Activated CD8-positive, alpha-beta memory T cell treated with anti-CD3 and anti-CD28 coated beads for 4 hours (primary cell): ENCODE results near the gene AVP.

Source experiments
- DNase-seq, 2 donors: peaks; one replicate each; pipeline ENCODE4 v3.0.0-alpha.2; 2020; ENCODE audit warnings: low read depth in 2 of 2

The AVP gene

DNA sequence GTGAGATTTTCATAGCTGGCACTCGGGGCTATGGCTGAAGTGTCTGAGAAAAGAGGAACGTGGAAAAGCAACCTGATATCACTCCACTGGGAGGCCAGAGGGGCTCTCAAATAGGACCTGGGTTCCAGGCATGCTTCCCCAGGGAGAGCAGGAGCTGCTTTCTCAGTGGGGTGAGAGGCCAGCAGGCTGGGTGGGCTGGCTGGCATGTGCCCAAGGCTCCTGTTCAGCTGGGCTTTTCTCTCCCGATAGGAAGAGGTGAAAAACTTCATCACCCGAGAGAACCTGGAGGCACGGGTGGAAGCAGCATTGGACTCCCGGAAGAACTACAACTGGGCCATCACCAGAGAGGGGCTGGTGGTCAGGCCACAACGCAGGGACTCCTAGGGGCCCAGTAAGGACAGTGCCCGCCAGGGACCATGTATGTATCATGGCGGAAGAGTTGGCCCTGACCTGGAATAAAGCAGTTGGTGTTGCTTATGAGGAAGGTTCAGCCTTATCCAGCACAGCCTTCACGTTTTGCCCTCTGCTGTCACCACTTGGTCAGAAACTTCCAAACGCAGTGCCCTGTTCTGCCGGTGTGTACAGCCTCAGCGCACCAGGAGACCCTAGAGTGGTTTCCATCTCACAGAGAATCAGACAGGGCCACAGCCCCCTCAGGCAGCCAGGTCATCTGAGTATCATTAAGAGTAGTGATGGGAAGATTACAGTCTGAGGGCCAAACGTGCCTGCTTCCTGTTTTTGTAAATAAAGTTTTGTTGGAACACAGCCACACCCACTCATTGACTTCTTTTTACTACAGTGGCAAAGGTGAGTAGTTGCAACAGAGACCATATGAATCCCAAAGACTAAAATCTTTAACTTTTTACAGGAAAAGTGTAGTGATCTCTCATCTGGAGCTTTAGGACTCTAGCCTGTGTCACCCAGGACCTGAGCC lies 36.8 kb downstream of the AVP start:
- DNase-seq = no peak

DNA sequence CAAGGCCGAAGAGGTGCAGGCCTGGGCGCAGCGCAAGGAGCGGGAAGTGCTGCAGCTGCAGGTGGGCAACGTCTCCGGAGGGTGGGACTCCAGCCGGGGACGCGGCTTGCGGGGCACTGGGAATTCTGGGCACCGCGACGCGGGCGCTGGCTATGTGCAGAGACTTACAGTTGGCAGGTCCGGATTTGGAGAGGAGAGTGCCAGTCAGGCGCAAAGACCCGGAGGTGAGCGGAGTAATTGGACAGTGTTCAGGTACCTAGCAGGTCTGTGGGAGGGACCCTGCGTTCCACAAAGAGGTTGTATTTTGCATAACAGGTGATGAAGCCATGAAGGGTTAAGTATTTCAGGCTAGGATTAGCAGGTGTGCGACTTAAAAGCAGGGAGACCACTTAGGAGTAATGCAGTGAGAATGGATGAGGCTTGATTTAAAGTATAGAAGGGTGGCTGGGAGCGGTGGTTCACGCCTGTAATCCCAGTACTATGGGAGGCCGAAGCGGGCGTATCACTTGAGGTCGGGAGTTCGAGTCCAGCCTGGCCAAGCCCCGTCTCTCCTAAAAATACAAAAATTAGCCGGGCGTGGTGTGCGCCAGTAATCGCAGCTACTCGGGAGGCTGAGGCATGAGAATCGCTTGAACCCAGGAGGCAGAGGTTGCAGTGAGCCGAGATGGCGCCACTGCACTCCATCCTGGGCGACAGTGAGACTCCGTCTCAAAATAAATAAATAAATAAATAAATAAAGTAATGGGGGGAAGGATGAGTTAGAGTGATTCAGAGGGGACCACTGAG lies 37.7 kb downstream of the AVP start:
- DNase-seq = no peak

DNA sequence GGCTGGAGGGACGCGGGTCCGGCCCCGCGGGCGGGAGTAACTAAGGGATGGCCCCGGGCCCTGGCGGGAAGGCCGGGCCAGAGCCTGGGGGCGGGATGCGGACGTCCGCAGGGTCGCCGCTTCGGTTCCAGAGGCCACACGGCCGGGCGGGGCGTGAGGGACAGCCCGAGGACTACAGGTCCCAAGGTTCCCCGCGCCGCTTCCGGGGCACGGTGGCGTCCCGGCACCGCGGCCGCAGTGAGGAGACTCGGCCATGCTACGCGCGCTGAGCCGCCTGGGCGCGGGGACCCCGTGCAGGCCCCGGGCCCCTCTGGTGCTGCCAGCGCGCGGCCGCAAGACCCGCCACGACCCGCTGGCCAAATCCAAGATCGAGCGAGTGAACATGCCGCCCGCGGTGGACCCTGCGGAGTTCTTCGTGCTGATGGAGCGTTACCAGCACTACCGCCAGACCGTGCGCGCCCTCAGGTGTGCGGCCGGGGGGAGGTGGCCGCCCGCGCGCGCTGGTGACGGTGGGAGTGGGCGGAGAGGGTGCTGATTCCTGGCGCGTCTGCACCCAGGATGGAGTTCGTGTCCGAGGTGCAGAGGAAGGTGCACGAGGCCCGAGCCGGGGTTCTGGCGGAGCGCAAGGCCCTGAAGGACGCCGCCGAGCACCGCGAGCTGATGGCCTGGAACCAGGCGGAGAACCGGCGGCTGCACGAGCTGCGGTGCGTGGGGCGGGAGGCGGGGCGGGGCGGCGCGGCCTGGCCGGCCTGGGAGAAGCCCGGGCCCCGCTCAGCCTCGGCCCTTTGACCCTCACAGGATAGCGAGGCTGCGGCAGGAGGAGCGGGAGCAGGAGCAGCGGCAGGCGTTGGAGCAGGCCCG lies 38.5 kb downstream of the AVP start, which contains the start of gene MRPS26:
MRPS26 (plus strand) TSS at position 237 of the 861 bp plus-strand sequence; CDS start at position 254, 17 bp downstream.
- peak; percentile 60 to 64 for DNase-seq

DNA sequence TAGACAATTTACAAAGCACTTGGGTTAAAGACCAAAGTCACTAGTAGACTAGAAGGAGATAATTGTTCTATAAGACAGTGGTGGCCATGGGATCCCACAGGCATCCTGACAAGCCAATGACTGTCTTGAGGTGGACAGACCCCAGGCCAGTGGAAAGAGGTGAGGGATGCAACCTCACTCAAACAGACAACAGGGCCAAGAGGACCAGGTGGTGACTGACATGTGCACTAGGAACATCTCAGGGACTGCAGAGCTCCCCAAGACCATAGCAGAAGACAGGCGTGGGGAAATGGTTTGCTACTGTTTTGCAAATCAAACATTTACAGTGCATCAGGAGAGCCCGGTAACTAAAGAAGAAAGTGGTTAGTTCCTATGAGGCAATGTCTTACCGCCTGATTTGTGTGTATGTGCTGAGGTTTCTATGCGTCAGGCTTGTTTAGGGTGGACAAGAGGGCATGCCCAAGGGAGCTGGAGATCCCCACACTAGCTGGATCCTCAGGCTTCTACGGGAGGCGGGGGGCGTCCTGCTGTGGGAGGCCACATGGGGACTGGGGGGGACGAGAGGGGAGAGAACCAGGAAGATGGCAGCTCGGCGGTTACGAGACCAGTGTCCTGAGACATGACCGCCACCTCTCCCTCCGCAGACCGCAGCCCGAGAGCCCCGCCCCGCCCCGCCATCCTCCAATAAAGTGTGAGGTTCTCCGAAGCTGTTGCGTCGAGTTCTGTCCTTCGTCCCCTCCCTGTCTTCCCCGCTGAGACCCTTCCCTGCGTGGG lies 39.3 kb downstream of the AVP start:
- DNase-seq = peak; percentile 15 to 23

DNA sequence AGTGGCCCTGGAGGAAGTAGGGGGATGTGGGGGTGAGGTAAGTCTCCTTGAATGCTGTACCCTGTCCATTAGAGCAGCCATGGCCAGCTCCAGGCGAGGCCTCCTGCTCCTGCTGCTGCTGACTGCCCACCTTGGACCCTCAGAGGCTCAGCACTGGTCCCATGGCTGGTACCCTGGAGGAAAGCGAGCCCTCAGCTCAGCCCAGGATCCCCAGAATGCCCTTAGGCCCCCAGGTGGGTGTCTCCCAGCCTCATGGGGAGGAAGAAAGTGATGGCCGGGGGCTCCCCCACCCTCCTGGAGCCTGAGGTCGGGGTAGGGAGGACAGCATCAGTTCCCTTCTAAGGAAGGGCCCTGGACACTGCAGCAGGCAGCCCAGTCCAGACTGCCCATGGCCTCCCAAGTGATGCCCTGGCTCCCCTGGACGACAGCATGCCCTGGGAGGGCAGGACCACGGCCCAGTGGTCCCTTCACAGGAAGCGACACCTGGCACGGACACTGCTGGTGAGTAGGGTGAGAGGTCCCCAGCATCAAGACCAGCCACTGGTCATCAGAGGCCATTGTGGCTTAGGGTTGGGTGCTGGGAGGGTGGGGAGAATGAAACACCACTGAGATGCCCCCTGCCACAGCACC lies 40.1 kb downstream of the AVP start:
- DNase-seq = no peak

DNA sequence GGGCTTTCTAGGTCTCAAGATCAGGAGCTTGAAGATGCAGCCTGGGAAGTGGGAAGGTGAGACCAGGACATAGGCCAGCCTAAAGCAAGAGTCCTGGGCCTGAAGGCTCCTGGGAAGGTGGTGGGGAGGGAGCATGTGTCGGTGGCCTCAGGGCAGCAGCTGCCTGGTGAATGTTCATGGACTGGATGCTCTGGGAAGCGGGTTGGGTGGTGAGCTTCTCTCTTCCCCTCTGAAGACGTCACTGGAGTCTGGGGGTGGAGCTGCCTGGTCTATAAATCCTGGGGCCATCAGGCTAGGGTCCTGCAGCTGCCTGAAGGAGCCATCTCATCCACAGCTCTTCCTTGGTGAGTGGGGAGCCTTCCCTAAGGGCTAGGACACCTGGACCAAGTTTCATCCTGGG lies 41.2 kb downstream of the AVP start, which contains the start of gene GNRH2:
GNRH2 (plus strand) TSS at position 301 of the 400 bp plus-strand sequence. CDS start 793 bp downstream, outside the sequence.
- no peak for DNase-seq

DNA sequence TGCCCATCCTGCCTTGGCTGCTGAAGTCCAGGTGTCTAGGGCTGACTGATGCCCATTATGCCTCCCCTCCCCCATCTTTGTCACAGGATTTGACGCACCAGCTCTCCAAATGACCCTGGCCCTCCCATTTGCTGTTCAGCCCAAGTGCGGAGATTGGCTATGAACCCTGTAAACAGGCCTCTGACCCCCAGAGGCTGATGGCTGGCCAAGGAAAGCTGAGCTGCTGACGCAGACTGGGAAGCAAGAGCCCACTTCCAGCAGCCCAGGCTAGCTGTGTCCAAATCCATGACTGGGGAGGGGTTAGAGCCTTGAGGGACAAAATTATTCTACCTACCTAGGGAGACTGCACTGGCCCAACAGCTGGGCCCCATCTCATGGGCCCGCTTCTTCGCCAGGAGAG lies 41.9 kb downstream of the AVP start:
- no peak for DNase-seq

DNA sequence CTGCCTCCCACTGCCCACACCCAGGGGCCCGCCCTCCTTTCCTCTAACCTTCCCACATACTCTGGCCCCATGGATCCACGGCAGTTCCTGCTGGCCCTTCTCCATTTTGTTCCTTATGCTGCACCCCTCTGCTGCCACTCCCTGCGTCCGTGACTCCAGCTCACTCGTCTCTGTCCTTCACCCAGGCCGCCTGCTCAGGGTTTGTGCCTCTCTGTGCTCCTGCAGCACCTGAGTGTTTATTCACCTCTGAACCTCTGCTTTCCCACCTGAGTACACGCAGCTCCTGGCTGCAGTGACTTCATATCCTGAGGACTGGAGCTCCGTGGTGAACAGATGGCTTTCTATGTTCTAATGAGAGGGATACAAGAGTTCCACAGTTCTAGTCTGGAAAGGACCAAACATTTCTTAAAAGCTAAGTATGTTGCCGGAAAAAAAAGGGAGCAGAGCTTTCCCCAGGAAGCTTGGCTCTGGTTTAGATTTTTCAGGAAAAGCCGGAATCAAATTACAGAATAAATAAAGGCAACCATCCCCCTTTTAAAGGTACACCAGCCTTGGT lies 42.6 kb downstream of the AVP start:
- DNase-seq = no peak

DNA sequence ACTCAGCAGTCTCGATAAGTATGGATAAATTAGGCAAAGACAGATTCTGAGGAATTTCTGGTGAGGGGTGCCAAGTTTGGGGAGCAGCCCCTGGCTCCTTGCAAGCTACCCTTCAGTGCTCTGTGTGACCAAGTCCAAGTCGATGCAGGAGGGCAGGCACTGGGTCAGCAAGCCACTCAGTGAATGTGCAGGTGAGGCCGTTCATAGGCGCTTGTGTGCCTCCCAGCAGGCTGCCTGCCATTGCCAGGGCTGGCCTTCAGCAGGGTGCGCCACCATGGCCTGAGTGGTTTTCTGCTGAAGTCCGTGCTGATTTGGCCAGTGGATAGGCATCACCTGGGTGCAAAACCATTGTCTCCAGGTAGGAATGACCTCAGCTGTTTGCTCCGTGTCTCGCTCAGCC lies 44.4 kb downstream of the AVP start:
- DNase-seq = no peak

DNA sequence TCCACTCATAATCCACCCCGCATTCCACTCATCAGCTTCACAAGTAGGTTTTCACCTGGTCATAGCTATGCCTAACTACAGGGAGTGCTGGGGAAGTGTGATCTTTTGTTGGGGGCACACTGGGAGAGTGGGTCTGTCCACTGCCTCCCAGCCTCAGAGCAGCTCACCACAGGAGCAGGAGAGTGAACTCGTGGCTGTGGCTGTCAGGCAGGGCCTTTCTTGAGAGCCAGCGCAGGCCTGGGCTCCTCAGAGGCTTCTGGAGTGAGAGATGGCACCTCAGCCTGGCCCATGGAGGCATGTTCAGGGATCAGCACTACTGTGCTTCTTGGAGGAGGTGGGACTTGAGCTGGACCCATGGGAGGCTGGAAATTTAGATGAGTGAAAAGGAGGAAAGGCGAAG lies 45.1 kb downstream of the AVP start:
- no peak for DNase-seq

DNA sequence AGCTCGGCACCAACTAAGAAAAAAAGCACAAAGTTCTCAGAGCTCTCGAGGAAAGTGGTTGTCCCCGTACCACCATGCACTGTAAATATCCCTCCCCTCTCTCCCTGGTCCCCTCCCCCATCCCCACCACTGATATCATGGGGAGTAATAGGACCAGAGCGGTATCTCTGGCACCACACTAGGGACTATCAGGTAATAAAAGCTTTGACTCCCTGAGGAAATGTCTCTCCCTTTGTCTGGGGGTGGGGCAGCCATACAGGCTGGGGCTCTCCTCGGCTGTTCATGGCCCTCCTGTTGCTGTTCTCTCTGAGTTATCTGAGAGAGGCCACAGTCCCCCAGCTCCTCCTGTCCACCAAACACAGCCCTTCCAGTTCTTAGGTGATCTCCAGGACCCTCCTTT lies 46.1 kb downstream of the AVP start:
- DNase-seq = no peak

DNA sequence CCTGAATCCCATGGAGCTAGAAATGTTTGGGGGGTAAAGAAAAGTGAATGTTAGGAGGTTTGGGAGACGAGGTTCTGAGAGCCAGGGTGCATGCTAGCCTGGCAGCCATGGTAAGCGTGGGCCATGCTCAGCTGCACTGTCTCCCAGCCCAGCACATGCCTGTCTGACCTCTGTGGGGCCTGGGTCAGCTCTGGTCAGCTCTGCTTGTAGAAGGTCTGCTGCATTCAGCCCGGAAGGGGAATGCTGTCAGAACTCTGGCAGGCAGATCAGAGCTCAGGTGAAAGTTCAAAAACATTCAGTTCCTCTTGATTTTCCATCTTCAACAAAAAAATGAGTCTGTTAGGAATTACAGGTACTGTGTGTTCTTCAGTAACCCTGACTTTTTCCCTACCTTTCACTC lies 46.9 kb downstream of the AVP start:
- DNase-seq = no peak

DNA sequence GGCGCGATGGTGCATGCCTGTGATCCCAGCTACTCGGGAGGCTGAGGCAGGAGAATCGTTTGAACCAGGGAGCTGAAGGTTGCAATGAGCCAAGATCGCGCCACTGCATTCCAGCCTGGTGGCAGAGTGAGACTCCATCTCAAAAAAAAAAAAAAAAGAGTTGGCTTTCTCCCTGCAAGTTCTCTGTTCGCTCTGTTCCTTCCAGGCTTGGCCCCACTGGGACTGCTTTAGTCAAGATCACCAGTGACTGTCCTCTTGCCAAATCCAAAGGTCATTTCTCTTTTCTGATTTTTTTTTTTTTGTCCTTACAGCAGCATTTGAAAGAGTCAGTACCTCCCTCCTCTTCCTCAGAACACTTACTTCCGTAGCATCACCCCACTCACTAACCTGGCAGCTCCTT lies 51.9 kb downstream of the AVP start:
- no peak for DNase-seq
